Parathyroid adenoma (tissue), 2 donors: ENCODE results near the gene TTC39A.

ENCODE experiments used
- H2AFZ ChIP-seq: fragments of 300-600 bp; sonication (generic); one replicate; pipeline ENCODE4 v1.7.0; 2017; ENCODE audit warnings: antibody characterized with exemption, mild to moderate bottlenecking
- H3K27ac ChIP-seq: fragments of 300-600 bp; sonication (generic); one replicate; pipeline ENCODE4 v1.7.0; 2017
- H3K27me3 ChIP-seq: fragments of 300-600 bp; sonication (generic); one replicate; pipeline ENCODE4 v1.7.0; 2017; ENCODE audit warnings: low read length; ENCODE audit not compliant: control insufficient read depth, insufficient read depth
- H3K36me3 ChIP-seq: fragments of 300-600 bp; sonication (generic); one replicate; pipeline ENCODE4 v1.7.0; 2017; ENCODE audit warnings: low read length; ENCODE audit not compliant: control insufficient read depth, insufficient read depth
- H3K4me1 ChIP-seq: fragments of 300-600 bp; sonication (generic); one replicate; pipeline ENCODE4 v1.7.0; 2017; ENCODE audit warnings: control low read depth
- H3K4me2 ChIP-seq: fragments of 300-600 bp; sonication (generic); one replicate; pipeline ENCODE4 v1.7.0; 2017; ENCODE audit warnings: low read length
- H3K4me3 ChIP-seq: fragments of 300-600 bp; sonication (generic); one replicate; pipeline ENCODE4 v1.7.0; 2017; ENCODE audit warnings: low read depth, low read length
- H3K79me2 ChIP-seq: fragments of 300-600 bp; sonication (generic); one replicate; pipeline ENCODE4 v1.7.0; 2017; ENCODE audit warnings: control low read depth
- H3K9ac ChIP-seq: fragments of 300-600 bp; sonication (generic); one replicate; pipeline ENCODE4 v1.7.0; 2017; ENCODE audit warnings: mild to moderate bottlenecking
- H3K9me3 ChIP-seq: fragments of 300-600 bp; sonication (generic); one replicate; pipeline ENCODE4 v1.7.0; 2017; ENCODE audit warnings: low read length; ENCODE audit not compliant: control insufficient read depth
- CTCF ChIP-seq: fragments of 300-600 bp; sonication (generic); IDR thresholded peaks from one replicate; pipeline ENCODE4 v1.7.0; 2017; ENCODE audit warnings: antibody characterized with exemption, mild to moderate bottlenecking
- donor health status: primary hyperparathyroidism.

The TTC39A gene

GRCh38 chr1:51304360-51304759 lies 26.0 kb downstream of the TTC39A start:
- no peak for TF ChIP-seq CTCF
- Histone ChIP-seq H3K4me2 (no peak overlapping the region), H3K9ac (no peak overlapping the region), H3K4me3 (no peak overlapping the region), H3K27me3 (no peaks in the 10 kb centered on the region), H2AFZ (no peak overlapping the region), H3K79me2 (no peaks in the 10 kb centered on the region), H3K4me1 (no peaks in the 10 kb centered on the region), H3K36me3 (no peaks in the 10 kb centered on the region), H3K9me3 (no peaks in the 10 kb centered on the region), H3K27ac (no peak overlapping the region)

- Histone ChIP-seq H3K9me3 (no peaks in the 10 kb centered on the region), H3K4me2 (no peak overlapping the region), H3K79me2 (no peaks in the 10 kb centered on the region), H3K36me3 (no peaks in the 10 kb centered on the region), H3K27me3 (no peaks in the 10 kb centered on the region), H3K4me3 (no peak overlapping the region), H3K4me1 (no peaks in the 10 kb centered on the region), H3K9ac (no peak overlapping the region), H3K27ac (no peak overlapping the region), H2AFZ (no peak overlapping the region)
- no peak for TF ChIP-seq CTCF
These were observed 26.6 kb downstream of the TTC39A start for GRCh38 chr1:51303751-51304251.

- Histone ChIP-seq H3K9ac (no peak overlapping the region), H2AFZ (no peak overlapping the region), H3K4me2 (no peak overlapping the region), H3K9me3 (no peaks in the 10 kb centered on the region), H3K27me3 (no peaks in the 10 kb centered on the region), H3K36me3 (no peaks in the 10 kb centered on the region), H3K27ac (no peak overlapping the region), H3K79me2 (no peaks in the 10 kb centered on the region), H3K4me1 (no peaks in the 10 kb centered on the region), H3K4me3 (no peak overlapping the region)
- no peak for TF ChIP-seq CTCF
These were observed 27.0 kb downstream of the TTC39A start for GRCh38 chr1:51303315-51303714.

GRCh38 chr1:51302746-51303145 lies 27.6 kb downstream of the TTC39A start:
- Histone ChIP-seq H3K4me3 (no peak overlapping the region), H3K27me3 (no peaks in the 10 kb centered on the region), H3K36me3 (no peaks in the 10 kb centered on the region), H3K9ac (no peak overlapping the region), H3K4me2 (no peak overlapping the region), H3K9me3 (no peaks in the 10 kb centered on the region), H3K4me1 (no peaks in the 10 kb centered on the region), H2AFZ (no peak overlapping the region), H3K79me2 (no peaks in the 10 kb centered on the region), H3K27ac (no peak overlapping the region)
- TF ChIP-seq CTCF, result no peak

- H3K4me2 ChIP-seq, result no peak overlapping the region
- H3K36me3 ChIP-seq, result no peaks in the 10 kb centered on the region
- no peak overlapping the region for H3K27ac ChIP-seq
- no peak overlapping the region for H3K4me3 ChIP-seq
- TF ChIP-seq CTCF, result no peak
- no peaks in the 10 kb centered on the region for H3K79me2 ChIP-seq
- no peak overlapping the region for H3K9ac ChIP-seq
- H3K9me3 ChIP-seq, result no peaks in the 10 kb centered on the region
- no peaks in the 10 kb centered on the region for H3K27me3 ChIP-seq
- H3K4me1 ChIP-seq, result no peaks in the 10 kb centered on the region
- H2AFZ ChIP-seq, result no peak overlapping the region
These were observed 28.1 kb downstream of the TTC39A start for GRCh38 chr1:51302270-51302669.
